Keratinocyte (primary cell): ENCODE data around the gene FSIP1.

Experiments used
- CTCF ChIP-seq, 3 experiments: IDR thresholded peaks in 1 of 3; conservative IDR thresholded peaks in 1 of 3; optimal IDR thresholded peaks in 1 of 3; 2 replicates in 2 of 3; 3 replicates in 1 of 3; pipeline versions ENCODE3 to v1.5.1; 2011; ENCODE audit warnings: low read length in 3 of 3, mild to moderate bottlenecking in 3 of 3, moderate library complexity in 2 of 3, control low read depth in 1 of 3, inconsistent platforms in 1 of 3; ENCODE audit not compliant: insufficient read depth in 2 of 3; ENCODE audit errors: extremely low read depth in 1 of 3
- EZH2 ChIP-seq: IDR thresholded peaks from one replicate; pipeline ENCODE4 v1.6.1; 2012; ENCODE audit warnings: inconsistent platforms, mild to moderate bottlenecking, low read length, moderate library complexity

GRCh38 chr15:39602143-39602542 lies 180.5 kb downstream of the FSIP1 start:
- TF ChIP-seq CTCF (optimal IDR thresholded peaks at IDR 0.05 in 1 of 3, IDR thresholded peaks at IDR 0.05 in 1 of 3, conservative IDR thresholded peaks at IDR 0.05 in 1 of 3; ENCODE audit: extremely low read depth in 1 of 3, insufficient read depth in 2 of 3, low read length in 3 of 3) (peak in 1 of 3 experiments; percentile 49), EZH2 (no peak)
